ENCODE data around the gene LRRC7. TPM values are rescaled to one million over a fixed set of nuclear protein-coding genes. Genes with fewer than 3 reads are reported as not detected.
"Not testable (repeated sequence)": the region's sequence is repeated elsewhere in the genome, so short reads cannot be mapped to it uniquely, and the experiment has no call there.

The LRRC7 gene
- total RNA-seq, 1 donor from 2014 or later: 0.29 TPM

DNA sequence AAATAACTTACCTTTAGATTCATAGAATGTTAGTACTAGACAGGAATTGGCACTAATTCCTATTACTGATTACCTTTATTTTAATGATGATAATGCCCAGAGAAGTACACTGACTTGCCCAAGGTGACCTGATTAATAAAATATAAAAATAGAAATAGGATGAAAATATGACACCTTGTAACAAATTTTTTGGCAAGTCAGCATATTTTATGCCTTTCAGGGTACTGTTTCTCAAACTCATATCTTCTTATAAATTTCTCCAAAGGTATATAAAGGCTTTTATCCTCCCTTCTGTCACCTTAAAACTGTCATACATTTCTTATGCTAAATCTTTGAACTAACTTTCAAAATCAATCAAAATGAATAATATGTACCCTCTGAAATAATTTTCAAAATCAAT lies 466.2 kb downstream of the LRRC7 start:
- intact Hi-C loops (cut with micrococcal nuclease): no loop called here

DNA sequence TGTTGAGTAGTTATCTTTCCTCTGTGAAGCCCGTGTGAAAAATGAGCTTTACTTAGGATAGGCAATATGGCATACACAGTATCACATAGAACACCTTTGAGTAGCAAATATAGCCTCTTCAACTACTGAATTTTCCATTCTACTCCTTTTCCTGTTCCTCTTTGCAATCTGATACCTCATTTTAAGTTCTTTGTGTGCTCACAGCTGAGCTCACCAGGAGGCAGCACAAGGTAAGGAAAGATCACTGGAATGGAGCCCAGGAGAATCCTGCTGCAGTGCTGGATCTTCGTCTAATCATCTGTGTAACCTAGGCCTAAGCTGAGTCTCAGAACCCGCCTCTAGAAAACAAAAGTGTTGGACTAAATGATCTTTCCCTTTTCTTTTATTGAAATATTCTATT lies 466.7 kb downstream of the LRRC7 start:
- intact Hi-C loops (cut with micrococcal nuclease): no loop called here

DNA sequence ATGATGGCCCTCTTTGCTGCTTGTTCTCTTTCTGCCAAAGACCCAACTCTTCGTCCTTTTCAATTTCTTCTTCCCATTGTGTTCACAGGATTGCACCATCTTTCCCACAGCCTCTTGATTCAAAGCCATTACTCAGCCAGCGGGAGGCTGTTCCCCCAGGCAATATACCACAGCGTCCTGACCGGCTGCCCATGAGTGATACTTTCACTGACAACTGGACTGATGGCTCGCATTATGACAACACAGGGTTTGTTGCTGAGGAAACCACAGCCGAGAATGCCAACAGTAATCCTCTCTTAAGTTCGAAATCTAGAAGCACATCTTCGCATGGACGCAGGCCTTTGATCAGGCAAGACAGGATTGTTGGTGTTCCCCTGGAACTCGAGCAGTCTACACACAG lies 470.3 kb downstream of the LRRC7 start:
- intact Hi-C loops (cut with micrococcal nuclease): no loop called here

GRCh38 chr1:70039485-70039884 lies 471.8 kb downstream of the LRRC7 start:
- intact Hi-C loops (cut with micrococcal nuclease): no loop called here

GRCh38 chr1:70041317-70042045 lies 473.8 kb downstream of the LRRC7 start:
- intact Hi-C loops (cut with micrococcal nuclease): no loop called here

- intact Hi-C loops (cut with micrococcal nuclease): no loop called here
Measured at GRCh38 chr1:70042090-70042731, 474.5 kb downstream of the LRRC7 start.

DNA sequence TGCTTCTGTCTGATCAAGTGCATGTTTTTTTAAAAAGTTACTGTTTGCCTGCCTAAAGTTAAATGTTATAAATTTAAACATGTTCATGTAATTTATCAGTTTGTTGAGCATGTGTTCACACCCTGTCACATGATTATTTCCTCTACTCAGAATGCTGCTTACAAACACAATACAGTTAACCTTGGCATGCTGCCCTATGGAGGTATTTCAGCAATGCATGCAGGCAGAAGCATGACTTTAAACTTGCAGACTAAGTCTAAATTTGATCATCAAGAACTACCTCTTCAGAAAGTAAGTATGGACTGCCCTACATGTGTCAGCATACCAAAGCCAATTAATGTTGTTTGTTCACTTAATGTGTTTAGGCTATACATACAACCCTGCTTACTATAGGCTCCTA lies 476.1 kb downstream of the LRRC7 start:
- intact Hi-C loops (cut with micrococcal nuclease): no loop called here

DNA sequence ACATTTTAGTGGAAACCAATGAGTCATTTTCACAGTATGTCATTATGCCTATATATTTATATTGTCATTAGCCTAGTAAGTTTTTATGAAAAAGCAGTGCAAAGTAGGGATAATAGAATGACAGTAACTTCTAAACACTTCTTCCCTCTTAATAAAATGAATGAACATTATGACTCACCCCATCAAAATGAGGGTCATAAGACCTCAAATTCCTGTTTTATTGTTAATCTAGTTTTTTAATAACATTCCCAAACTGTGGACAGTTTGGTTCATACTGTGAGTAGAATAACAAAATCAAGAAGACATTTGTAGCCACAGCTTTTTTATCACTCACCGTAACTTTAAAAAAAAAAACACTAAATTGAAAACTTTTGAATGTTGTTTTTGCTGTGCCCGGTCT lies 477.1 kb downstream of the LRRC7 start:
- intact Hi-C loops (cut with micrococcal nuclease): no loop called here

- intact Hi-C loops (cut with micrococcal nuclease): not testable (repeated sequence)
Measured at GRCh38 chr1:70045581-70045980, 477.9 kb downstream of the LRRC7 start.

GRCh38 chr1:70048336-70049094 lies 480.8 kb downstream of the LRRC7 start:
- intact Hi-C loops (cut with micrococcal nuclease): no loop called here

DNA sequence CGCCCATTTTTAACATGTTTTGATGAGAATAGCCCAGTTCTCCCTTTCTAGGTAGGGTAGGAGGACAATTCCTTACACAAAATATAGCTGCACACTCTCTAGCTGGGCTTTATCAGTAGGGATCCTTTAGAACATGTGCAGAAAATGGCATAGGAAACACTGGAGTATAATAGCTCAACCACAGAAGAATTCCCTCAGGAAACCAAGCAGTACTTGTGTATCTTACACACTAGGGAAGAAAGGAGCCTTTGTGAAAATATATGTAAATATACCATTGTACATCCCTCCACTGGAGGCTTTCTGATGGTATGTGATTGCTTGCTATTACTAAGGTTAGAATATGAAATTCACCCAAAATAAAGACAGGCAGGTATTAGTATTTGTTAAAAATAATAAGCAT lies 484.2 kb downstream of the LRRC7 start:
- intact Hi-C loops (cut with micrococcal nuclease): no loop called here

GRCh38 chr1:70057500-70057899 lies 489.8 kb downstream of the LRRC7 start:
- intact Hi-C loops (cut with micrococcal nuclease): no loop called here

GRCh38 chr1:70061231-70061630 lies 493.5 kb downstream of the LRRC7 start:
- intact Hi-C loops (cut with micrococcal nuclease): no loop called here

DNA sequence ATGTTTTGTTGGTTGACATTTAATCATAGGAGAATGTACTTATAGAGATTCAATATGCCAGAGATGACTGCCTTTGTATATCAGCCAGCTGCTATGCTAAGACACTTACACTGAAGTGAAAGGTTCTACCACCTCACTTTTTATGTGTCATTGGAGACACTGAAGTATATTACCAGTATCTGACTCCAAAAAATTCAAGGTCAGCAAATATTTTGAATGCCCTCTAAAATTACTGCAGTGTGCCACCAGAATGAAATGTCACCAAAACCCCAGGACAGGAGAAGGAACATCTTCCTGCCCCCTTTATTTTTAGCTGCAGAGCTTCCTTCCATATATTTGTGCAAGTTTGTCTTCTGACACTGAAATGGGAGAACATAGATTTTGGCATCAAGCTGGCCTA lies 496.1 kb downstream of the LRRC7 start:
- intact Hi-C loops (cut with micrococcal nuclease): no loop called here

DNA sequence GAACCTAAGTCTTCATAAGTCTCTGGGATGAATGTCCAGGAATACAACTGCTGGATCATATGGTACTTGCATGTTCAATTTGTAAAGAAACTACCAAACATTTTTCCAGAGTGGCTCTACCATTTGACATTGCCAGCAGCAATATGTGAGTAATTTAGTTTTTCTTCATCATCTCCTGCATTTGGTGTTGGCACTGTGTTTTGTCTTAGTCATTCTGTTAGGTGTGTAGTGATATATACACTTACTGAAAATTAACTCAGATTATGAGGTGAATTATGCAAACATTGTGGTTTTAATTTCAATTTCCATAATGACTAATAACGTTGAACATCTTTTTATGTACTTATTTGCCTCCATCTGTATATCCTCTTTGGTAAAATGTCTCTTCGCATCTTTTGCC lies 499.0 kb downstream of the LRRC7 start:
- intact Hi-C loops (cut with micrococcal nuclease): no loop called here

- intact Hi-C loops (cut with micrococcal nuclease): no loop called here
Measured at GRCh38 chr1:70071601-70072000, 503.9 kb downstream of the LRRC7 start.

- intact Hi-C loops (cut with micrococcal nuclease): no loop called here
Measured at GRCh38 chr1:70072231-70072751, 504.6 kb downstream of the LRRC7 start.

- intact Hi-C loops (cut with micrococcal nuclease): no loop called here
Measured at GRCh38 chr1:70075761-70076160, 508.0 kb downstream of the LRRC7 start.

- intact Hi-C loops (cut with micrococcal nuclease): no loop called here
Measured at GRCh38 chr1:70077066-70077465, 509.3 kb downstream of the LRRC7 start.

DNA sequence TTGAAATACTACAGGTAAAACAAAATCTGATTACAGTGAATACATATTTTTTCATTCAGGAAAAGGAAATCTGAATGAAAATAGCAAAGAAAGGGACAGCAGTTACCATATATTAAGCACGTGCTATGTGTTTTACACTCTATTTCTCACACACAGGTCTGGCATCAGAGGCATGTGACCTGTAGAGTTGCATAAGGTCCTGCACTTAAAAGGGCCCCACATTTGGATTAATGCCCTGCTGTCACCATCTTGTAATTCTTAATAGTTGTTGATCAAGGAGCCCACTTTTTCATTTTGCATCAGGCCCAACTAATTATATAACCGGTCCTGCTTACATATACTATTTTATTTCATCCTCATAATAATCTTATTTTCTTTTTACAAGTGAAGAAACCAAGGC lies 511.8 kb downstream of the LRRC7 start:
- intact Hi-C loops (cut with micrococcal nuclease): no loop called here

DNA sequence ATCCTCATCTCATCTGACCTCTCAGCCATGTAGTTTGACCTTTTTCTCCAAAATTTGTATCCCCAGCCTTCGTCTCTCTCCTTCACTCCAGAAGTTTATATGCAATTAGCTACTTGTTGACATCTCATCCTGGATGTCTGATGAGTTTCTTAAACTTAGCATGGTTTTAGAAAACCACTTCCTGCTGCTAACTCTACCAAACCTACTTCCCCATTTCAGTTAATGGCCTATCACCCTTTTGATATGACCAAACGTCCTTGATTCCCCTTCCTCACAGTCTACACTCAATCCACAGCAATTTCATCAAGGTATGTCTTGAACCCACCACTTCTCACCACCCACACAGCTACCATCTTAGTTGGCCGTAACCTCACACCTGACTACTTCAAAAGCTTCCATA lies 515.8 kb downstream of the LRRC7 start:
- intact Hi-C loops (cut with micrococcal nuclease): no loop called here

DNA sequence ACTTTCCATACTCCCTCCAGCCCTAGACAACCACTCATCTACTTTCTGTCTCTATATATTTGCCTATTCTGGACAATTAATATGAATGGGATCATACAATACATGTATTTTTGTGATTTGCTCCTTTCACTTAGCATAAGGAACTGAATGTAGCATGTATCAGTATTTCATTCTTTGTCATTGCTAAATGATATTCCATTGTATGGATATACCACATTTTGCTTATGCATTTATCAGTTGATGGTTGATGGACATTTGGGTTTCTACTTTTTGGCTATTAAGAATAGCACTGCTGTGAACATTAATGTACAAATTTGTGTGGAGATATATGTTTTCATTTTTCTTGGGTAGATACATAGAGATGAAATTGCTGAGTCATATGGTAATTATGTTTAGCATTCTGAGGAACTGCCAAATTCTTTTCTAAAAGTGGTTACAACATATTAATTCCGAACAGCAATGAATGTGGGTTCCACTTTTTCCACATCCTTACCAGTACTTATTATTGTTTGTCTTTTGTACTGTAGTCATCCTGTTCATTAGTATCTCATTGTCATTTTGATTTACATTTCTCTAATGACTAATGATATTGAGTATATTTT lies 516.7 kb downstream of the LRRC7 start:
- intact Hi-C loops (cut with micrococcal nuclease): no loop called here

Measured in T-helper 1 cell treated with Interleukin-12 subunit alpha and Interleukin-12 subunit beta and Interleukin-4 antibody, amounts not matched to agents 30 ng/mL and 1 ng/mL, for 36 hours (primary cell).